ENCODE data around the gene RELB.
"Not testable (repeated sequence)": the region's sequence is repeated elsewhere in the genome, so short reads cannot be mapped to it uniquely, and the experiment has no call there.

RELB gene

DNA sequence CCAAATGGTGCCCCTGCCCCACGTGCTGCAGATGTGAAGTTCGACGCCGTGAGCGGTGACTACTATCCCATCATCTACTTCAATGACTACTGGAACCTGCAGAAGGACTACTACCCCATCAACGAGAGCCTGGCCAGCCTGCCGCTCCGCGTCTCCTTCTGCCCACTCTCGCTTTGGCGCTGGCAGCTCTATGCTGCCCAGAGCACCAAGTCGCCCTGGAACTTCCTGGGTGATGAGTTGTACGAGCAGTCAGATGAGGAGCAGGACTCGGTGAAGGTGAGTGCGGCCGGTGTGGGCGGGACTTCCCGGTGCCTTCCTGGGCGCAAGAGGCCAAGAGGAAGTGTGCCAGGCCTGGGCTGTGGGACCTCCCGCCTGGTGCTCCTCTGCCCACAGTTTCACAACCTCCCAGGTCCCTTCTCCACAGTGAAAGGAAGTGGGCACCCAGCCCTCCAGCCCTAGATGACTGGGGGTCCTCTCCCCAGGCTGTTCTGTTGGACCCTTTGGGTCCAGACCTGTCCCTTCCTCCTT is 14.1 kb upstream of the RELB start:
- no peak for DNase-seq

DNA sequence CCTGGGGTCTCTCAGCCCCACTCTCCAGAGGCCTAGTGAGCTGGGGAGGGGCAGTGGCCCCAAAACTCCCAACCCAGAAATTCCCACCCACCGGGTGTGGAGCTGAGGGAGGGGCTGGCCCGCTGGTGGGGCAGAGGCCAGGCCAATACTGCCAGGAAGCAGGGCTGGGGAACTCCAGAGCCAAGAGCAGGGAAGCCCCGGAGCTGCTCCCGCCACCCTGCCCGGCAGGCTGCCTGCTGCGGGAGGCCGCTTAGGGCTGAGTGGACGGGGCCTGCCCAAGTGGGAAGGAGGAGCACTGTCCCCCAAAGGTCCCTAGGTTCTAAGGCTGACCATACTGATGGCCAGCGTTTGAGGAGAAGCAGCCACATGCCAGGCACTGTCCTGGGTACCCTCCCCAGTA is 13.0 kb upstream of the RELB start:
- no peak for DNase-seq

- DNase-seq, result peak; percentile 13
Measured at GRCh38 chr19:44988896-44989556, 12.2 kb upstream of the RELB start.

- no peak for DNase-seq
Measured at GRCh38 chr19:44990459-44990858, 10.8 kb upstream of the RELB start.

DNA sequence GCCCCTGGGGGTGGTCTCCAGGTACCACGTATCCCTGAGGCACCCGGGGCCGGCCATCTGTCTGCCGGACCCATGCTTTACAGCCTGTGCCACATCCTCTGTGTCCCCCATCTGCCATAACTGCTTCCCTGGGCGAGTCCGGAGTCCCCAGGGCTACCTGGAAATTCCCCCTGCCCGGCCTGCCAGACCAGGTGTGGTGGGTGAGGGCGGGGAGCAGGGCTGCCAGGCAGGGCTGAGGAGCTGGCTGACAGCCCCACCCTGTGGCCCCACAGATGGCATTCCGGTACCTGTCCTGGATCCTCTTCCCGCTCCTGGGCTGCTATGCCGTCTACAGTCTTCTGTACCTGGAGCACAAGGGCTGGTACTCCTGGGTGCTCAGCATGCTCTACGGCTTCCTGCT is 10.3 kb upstream of the RELB start:
- DNase-seq, result no peak

DNA sequence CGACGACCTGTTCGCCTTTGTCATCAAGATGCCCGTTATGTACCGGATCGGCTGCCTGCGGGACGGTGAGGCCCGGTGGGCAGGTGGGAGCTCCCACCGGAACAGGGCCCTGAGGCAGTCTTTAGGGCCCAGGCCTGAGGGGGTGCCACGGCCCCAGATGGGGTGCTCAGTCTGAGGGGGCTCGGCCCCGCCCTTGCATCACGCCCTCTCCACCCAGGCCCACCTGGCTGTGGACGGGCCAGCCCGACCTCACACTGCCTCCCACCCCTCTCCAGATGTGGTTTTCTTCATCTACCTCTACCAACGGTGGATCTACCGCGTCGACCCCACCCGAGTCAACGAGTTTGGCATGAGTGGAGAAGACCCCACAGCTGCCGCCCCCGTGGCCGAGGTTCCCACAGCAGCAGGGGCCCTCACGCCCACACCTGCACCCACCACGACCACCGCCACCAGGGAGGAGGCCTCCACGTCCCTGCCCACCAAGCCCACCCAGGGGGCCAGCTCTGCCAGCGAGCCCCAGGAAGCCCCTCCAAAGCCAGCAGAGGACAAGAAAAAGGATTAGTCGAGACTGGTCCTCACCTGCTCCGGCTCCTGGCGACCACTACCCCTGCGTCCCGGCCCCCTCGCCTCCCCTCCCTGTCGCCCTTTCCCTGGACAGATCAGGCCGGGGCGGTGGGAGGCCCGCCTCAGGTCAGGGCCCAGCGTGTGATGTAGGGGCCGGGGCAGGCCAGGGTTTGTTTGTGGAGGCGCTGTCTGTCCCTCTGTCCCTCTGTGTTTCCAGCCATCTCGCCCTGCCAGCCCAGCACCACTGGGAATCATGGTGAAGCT is 8.7 kb upstream of the RELB start:
- DNase-seq, result no peak

- no peak for DNase-seq
Measured at GRCh38 chr19:44993526-44993925, 7.7 kb upstream of the RELB start.

- DNase-seq, result no peak
Measured at GRCh38 chr19:44993926-44994537, 7.2 kb upstream of the RELB start.

DNA sequence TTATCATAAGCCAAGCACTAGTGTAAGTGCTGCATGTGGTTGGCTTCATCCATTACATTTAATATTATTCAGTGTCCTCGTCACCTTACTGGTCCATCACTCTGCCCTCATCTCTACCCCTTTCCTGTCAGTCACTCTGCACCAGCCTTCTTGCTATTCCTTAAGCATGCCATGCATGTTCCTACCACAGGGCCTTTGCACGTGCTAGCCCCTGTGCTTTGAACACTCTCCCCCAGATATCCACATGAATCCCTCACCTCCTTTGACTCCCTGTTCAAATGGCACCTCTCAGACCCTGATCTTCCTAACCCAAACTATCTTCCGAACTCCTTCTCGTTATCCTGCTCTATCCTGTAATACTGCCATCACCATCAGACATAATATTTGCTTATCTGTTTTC is 3.2 kb upstream of the RELB start:
- no peak for DNase-seq

DNA sequence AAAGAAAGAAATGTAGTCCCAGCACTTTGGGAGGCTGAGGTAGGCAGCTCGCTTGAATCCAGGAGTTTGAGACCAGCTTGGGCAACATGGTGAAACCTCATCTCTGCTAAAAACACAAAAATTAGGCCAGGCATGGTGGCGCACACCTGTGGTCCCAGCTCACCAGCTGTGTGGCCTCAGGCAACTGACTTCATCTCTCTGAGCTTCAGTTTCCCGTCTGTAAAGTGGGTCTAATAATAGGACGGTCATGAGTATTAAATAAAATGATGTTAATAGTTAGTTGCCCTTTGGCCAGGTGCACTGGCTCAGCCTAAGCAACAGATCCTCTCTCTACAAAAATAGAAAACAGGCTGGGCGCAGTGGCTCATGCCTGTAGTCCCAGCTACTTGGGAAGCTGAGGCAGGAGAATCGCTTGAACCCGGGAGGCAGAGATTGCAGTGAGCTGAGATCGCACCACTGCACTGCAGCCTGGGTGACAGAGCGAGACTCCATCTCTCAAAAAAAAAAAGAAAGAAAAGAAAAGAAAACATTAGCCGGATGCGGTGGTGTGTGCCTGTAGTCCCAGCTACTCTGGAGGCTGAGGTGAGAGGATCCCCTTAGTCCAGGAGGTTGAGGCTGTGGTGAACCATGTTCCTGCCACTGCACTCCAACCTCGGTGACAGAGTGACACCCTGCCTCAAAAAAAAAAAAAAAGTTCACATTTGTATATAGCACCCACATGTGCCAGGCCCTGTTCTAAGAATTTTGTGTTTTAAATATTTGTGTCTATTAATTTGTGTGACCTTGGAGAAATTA is 1.9 kb upstream of the RELB start:
- not testable (repeated sequence) for DNase-seq

DNA sequence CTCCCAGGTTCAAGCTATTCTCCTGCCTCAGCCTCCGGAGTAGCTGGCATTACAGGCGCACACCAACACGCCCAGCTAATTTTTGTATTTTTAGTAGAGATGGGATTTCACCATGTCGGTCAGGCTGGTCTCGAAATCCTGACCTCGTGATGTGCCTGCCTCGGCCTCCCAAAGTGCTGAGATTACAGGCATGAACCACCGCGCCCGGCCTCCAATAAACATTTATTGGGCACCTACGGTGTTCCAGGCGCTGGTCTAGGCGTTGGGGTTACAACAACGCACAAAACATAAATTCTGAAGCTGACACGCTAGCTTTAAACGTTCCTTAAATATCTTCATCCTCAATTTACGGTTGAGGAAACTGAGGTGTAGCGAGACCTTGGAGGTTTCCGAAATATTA is 599 bp upstream of the RELB start:
- DNase-seq, result not testable (repeated sequence)

GRCh38 chr19:45003485-45003884 is 2.2 kb downstream of the RELB start:
- DNase-seq, result no peak

GRCh38 chr19:45005787-45006186 is 4.5 kb downstream of the RELB start:
- DNase-seq, result no peak

DNA sequence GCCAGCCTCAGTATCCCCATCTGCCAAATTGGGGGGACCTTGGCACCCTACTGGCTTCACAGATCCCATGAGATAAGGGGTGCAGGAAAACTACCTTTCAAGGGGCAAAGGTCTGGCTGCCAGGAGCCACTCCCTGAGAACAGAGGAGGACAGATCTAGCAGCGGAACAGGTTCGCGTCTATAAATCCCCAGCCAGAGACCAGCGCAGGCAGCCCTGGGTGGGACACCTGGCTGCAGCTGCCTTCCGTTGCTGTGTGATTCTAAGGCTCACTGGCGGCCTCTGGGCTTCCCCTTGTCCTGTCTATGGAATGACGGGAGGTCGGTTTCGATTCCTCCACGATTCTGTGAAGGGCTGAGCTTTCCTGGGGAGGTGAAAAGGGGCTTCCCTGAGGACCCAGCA is 7.3 kb downstream of the RELB start:
- DNase-seq, result no peak

DNA sequence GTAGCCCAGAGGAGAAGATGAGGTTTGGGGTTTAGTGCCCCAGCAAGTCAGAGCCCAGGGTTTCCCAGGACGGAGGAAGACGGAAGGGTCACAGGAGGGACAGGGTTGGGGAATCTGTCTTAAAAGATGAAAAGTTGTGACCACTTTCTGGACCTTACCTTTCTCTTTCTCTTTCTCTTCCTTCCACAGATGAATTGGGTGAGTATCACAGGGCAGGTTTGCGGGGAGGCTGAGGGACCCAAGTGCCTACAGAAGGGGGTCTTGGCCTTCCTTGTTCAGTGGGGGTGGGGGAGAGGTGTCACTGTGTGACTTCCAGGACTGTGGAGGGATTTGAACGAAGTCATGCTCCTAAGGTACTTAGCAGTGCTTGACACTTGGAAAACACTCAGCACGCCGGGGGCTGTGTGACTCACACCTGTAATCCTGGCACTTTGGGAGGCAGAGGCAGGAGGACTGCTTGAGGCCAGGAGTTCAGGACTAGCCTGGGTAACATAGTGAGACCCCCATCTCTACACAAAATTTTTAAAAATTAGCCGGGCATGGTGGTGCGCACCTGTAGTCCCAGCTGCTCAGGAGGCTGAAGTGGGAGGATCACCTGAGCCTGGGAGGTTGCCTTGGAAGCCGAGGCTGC is 8.5 kb downstream of the RELB start:
- no peak for DNase-seq

GRCh38 chr19:45010306-45010705 is 9.0 kb downstream of the RELB start:
- no peak for DNase-seq

- DNase-seq, result no peak
Measured at GRCh38 chr19:45011959-45012358, 10.7 kb downstream of the RELB start.

GRCh38 chr19:45016388-45017314 is 15.4 kb downstream of the RELB start:
- DNase-seq, result peak; percentile 33

DNA sequence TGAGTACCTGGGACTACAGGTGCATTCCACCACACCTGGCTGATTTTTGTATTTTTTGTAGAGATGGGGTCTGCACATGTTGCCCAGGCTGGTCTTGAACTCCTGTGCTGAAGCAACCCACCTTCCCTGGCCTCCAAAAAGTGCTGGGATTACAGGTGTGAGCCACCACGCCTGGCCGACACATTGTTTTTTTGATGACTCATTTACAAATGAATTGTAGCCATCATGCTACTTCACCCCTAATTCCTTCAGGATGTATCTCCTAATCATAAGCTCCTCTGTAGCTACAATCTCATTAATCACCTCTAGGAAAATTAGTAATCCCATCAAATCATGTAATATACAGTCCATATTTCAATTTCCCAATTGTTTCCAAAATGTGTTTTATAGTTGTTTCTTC is 17.9 kb downstream of the RELB start:
- no peak for DNase-seq

DNA sequence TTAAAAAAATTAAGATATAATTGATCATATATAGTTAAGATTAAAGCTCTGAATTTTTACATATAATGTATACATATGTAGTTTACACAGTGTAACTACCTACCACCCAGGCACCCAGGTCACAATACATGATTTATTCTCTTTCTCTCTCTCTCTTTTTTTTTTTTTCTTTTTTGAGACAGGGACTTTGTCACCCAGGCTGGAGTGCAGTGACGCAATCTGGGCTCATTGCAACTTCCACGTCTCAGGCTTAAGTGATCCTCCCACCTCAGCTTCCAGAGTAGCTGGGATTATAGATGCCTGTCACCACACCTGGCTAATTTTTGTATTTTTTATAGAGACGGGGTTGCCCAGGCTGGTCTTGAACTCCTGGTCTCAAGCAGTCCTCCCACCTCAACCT is 18.8 kb downstream of the RELB start:
- DNase-seq, result no peak

DNA sequence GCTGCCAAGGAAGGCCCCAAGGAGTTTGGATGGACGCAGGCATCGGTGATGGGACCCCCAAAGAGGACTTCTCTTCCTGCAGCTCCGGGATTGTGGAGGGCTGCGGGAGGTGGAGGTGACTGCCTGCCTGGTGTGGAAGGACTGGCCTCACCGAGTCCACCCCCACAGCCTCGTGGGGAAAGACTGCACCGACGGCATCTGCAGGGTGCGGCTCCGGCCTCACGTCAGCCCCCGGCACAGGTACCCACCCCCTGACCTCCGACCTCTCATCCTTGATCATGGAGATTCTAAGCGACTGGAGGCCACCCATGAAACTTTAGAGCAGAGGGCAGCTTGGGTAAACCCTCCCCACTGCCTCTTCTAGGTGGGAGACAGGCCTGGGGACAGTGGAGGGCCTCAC is 20.7 kb downstream of the RELB start:
- DNase-seq, result no peak
